Endothelial cell of umbilical vein (primary cell): ENCODE results near the gene ZNRD2.

Experiments
- EZH2 ChIP-seq: IDR thresholded peaks from 2 replicates; pipeline ENCODE4 v1.6.1; 2012; ENCODE audit warnings: borderline replicate concordance, low read depth, mild to moderate bottlenecking, moderate library complexity, low read length, inconsistent platforms; ENCODE audit not compliant: severe bottlenecking
- MYC ChIP-seq: IDR thresholded peaks from one replicate; pipeline ENCODE4 v1.6.1; 2011; ENCODE audit warnings: mild to moderate bottlenecking, low read depth, low read length
- POLR2AphosphoS5 ChIP-seq: IDR thresholded peaks from 2 replicates; pipeline ENCODE4 v1.6.1; 2012; ENCODE audit warnings: low read depth, mild to moderate bottlenecking, control low read depth, low read length, moderate library complexity; ENCODE audit not compliant: insufficient read depth
- TF ChIP-seq, protein P1 (sequence below), 2 donors: IDR thresholded peaks; 1 replicate in 1 of 2; 2 replicates in 1 of 2; pipeline ENCODE4 v1.5.1; 2011; ENCODE audit warnings: low read length in 2 of 2, mild to moderate bottlenecking in 2 of 2, moderate library complexity in 2 of 2, control low read depth in 1 of 2, inconsistent platforms in 1 of 2, low read depth in 1 of 2; ENCODE audit not compliant: insufficient read depth in 1 of 2; ENCODE audit errors: extremely low read depth in 1 of 2

DNA sequence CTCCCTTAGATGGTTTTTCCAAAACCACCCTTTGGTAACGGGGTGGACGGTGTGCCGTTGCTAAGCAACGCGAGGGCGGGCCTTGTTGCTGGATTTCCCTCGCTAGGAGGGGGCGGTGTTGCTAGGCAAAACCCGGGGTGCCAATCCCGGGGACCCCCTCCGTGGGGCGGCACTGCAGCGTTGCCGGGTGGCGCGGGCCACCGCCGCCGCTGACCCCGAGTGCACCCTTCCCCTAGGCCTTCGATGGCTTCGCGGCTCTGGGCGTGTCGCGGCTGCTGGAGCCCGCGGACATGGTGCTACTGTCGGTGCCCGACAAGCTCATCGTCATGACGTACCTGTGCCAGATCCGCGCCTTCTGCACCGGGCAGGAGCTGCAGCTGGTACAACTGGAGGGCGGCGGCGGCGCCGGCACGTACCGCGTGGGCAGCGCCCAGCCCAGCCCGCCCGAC lies 14.5 kb downstream of the ZNRD2 start:
- TF ChIP-seq, protein P1, sequence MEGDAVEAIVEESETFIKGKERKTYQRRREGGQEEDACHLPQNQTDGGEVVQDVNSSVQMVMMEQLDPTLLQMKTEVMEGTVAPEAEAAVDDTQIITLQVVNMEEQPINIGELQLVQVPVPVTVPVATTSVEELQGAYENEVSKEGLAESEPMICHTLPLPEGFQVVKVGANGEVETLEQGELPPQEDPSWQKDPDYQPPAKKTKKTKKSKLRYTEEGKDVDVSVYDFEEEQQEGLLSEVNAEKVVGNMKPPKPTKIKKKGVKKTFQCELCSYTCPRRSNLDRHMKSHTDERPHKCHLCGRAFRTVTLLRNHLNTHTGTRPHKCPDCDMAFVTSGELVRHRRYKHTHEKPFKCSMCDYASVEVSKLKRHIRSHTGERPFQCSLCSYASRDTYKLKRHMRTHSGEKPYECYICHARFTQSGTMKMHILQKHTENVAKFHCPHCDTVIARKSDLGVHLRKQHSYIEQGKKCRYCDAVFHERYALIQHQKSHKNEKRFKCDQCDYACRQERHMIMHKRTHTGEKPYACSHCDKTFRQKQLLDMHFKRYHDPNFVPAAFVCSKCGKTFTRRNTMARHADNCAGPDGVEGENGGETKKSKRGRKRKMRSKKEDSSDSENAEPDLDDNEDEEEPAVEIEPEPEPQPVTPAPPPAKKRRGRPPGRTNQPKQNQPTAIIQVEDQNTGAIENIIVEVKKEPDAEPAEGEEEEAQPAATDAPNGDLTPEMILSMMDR (IDR thresholded peaks at IDR 0.05; ENCODE audit: extremely low read depth in 1 of 2, insufficient read depth in 1 of 2, low read depth in 1 of 2, low read length in 2 of 2) = no peak
- TF ChIP-seq POLR2AphosphoS5 = no peak
- TF ChIP-seq EZH2 = no peak
- TF ChIP-seq MYC = no peak
